Prostate gland (tissue), 2 donors: ENCODE data around the gene BMI1. TPM values are rescaled to one million over a fixed set of nuclear protein-coding genes. Genes with fewer than 3 reads are reported as not detected.

Experiments
- DNase-seq: peaks from one replicate; pipeline ENCODE4 v3.0.0-alpha.2; 2019; ENCODE audit warnings: low spot score
- H3K27ac ChIP-seq, 2 donors: fragments of 200-600 bp; sonication (generic); 2 replicates each; pipeline ENCODE4 v1.5.1; 2017 to 2019
- H3K27me3 ChIP-seq: fragments of 200-600 bp; sonication (generic); replicated peaks from 2 replicates; pipeline ENCODE4 v1.5.1; 2019; ENCODE audit not compliant: insufficient read depth
- H3K36me3 ChIP-seq, 2 donors: fragments of 200-600 bp; sonication (generic); 1 replicate in 1 of 2; 2 replicates in 1 of 2; pipeline versions ENCODE4 v1.5.1 to v1.8.1; 2017 to 2019
- H3K4me1 ChIP-seq: fragments of 200-600 bp; sonication (generic); replicated peaks from 2 replicates; pipeline ENCODE4 v1.5.1; 2019
- H3K4me3 ChIP-seq, 2 donors: fragments of 200-600 bp; sonication (generic); 2 replicates each; pipeline ENCODE4 v1.5.1; 2017 to 2019
- H3K9me3 ChIP-seq: fragments of 200-600 bp; sonication (generic); 2 replicates; pipeline ENCODE4 v1.5.1; 2017
- CTCF ChIP-seq, 4 experiments: fragments of 200-600 bp in 2 of 4; fragments of 450-650 bp in 2 of 4; sonication (generic) in 2 of 4; IDR thresholded peaks; 1 replicate in 3 of 4; 2 replicates in 1 of 4; pipeline ENCODE4 v1.5.1; 2016 to 2019; ENCODE audit warnings: antibody characterized with exemption in 4 of 4, mild to moderate bottlenecking in 2 of 4, moderate library complexity in 2 of 4
- POLR2A ChIP-seq: fragments of 450-650 bp; IDR thresholded peaks from one replicate; pipeline ENCODE4 v1.6.1; 2016; ENCODE audit warnings: antibody characterized with exemption, mild to moderate bottlenecking
- POLR2AphosphoS5 ChIP-seq: sonication (generic); formaldehyde crosslinking; IDR thresholded peaks from one replicate; pipeline ENCODE4 v1.6.1; 2017; ENCODE audit warnings: antibody characterized with exemption
- WGBS: methylation state at CpG from one replicate; pipeline ENCODE4 v1.1.5; 2018; 5-methylcytosine and 5-hydroxymethylcytosine counted together
- intact Hi-C: fragments of 100-400 bp; cut with DNase I; formaldehyde crosslinking; loops from one replicate; pipeline ENCODE4 v1.14.2; 2022
- total RNA-seq, 2 donors: library from RNA; depleted of rRNA; stranded (reverse); fragments of >200 nt; gene quantifications; one replicate each; pipeline ENCODE4 v1.1.0, GENCODE V29; 2016

BMI1 gene
- 10 to 100 TPM; 70.8 to 88.4 TPM for total RNA-seq

- Histone ChIP-seq H3K4me3 (peak within 1 kb of the TSS; percentile 94 to 97), H3K27ac (peak within 1 kb of the TSS; percentile 95 to 98), H3K36me3 (no peaks in the 10 kb centered on the region), H3K9me3 (no peaks in the 10 kb centered on the region), H3K4me1 (peaks cover 14% of the 10 kb centered on the region), H3K27me3 (no peaks in the 10 kb centered on the region)
- WGBS: under 1% methylated on average over 48 of the region's 85 CpGs
- intact Hi-C loops: loop anchor here (10.0 kb wide), 1 partner anchor 796 kb away; the partner anchor contains the start of gene SKIDA1
- DNase-seq: peak; percentile 82
- TF ChIP-seq POLR2A (no peak), CTCF (IDR thresholded peaks at IDR 0.05) (no peak), POLR2AphosphoS5 (no peak)
Measured at GRCh38 chr10:22320591-22321155, at the start of gene BMI1. TSS of gene BMI1 (plus strand) at chr10:22321099. CDS start at chr10:22326450, 5,351 bp downstream.

- no peak overlapping the region for H3K4me3 ChIP-seq
- no peak overlapping the region for H3K27ac ChIP-seq
- WGBS: 94% methylated on average over 5 of the region's 6 CpGs
- H3K36me3 ChIP-seq: no peaks in the 10 kb centered on the region
- no peak for DNase-seq
- TF ChIP-seq CTCF (IDR thresholded peaks at IDR 0.05): no peak
- no peak for TF ChIP-seq POLR2AphosphoS5
- no peak for TF ChIP-seq POLR2A
- H3K27me3 ChIP-seq: no peaks in the 10 kb centered on the region
- no peaks in the 10 kb centered on the region for H3K9me3 ChIP-seq
- H3K4me1 ChIP-seq: no peaks in the 10 kb centered on the region
- intact Hi-C loops: no loop called here
Measured at GRCh38 chr10:22271786-22272185, 49.1 kb upstream of the BMI1 start.

GRCh38 chr10:22278441-22278782, 42.5 kb upstream of the BMI1 start:
- H3K36me3 ChIP-seq: no peaks in the 10 kb centered on the region
- no peak overlapping the region for H3K4me3 ChIP-seq
- intact Hi-C loops: no loop called here
- H3K27ac ChIP-seq: no peak overlapping the region
- TF ChIP-seq POLR2A (no peak), CTCF (IDR thresholded peaks at IDR 0.05) (no peak), POLR2AphosphoS5 (no peak)
- no peak for DNase-seq
- H3K27me3 ChIP-seq: no peaks in the 10 kb centered on the region
- H3K4me1 ChIP-seq: no peaks in the 10 kb centered on the region
- no peaks in the 10 kb centered on the region for H3K9me3 ChIP-seq
- 98% methylated on average over 4 of the region's 4 CpGs for WGBS

- TF ChIP-seq POLR2A (no peak), POLR2AphosphoS5 (no peak), CTCF (IDR thresholded peaks at IDR 0.05) (no peak)
- H3K4me1 ChIP-seq: no peaks in the 10 kb centered on the region
- intact Hi-C loops: no loop called here
- WGBS: 72% methylated on average over 6 of the region's 6 CpGs
- no peaks in the 10 kb centered on the region for H3K27me3 ChIP-seq
- H3K36me3 ChIP-seq: no peaks in the 10 kb centered on the region
- H3K9me3 ChIP-seq: no peaks in the 10 kb centered on the region
- DNase-seq: no peak
- no peak overlapping the region for H3K4me3 ChIP-seq
- no peak overlapping the region for H3K27ac ChIP-seq
Measured at GRCh38 chr10:22280078-22280477, 40.8 kb upstream of the BMI1 start.

GRCh38 chr10:22285130-22285529, 35.8 kb upstream of the BMI1 start:
- no peak overlapping the region for H3K27ac ChIP-seq
- no peaks in the 10 kb centered on the region for H3K9me3 ChIP-seq
- no peak for DNase-seq
- H3K4me3 ChIP-seq: no peak overlapping the region
- TF ChIP-seq POLR2AphosphoS5 (no peak), POLR2A (no peak)
- intact Hi-C loops: no loop called here
- H3K4me1 ChIP-seq: no peaks in the 10 kb centered on the region
- no peaks in the 10 kb centered on the region for H3K36me3 ChIP-seq
- 47% methylated on average over 3 of the region's 3 CpGs for WGBS
- H3K27me3 ChIP-seq: no peaks in the 10 kb centered on the region
